Measurements from ENCODE around the gene PPP6R3.

DNA sequence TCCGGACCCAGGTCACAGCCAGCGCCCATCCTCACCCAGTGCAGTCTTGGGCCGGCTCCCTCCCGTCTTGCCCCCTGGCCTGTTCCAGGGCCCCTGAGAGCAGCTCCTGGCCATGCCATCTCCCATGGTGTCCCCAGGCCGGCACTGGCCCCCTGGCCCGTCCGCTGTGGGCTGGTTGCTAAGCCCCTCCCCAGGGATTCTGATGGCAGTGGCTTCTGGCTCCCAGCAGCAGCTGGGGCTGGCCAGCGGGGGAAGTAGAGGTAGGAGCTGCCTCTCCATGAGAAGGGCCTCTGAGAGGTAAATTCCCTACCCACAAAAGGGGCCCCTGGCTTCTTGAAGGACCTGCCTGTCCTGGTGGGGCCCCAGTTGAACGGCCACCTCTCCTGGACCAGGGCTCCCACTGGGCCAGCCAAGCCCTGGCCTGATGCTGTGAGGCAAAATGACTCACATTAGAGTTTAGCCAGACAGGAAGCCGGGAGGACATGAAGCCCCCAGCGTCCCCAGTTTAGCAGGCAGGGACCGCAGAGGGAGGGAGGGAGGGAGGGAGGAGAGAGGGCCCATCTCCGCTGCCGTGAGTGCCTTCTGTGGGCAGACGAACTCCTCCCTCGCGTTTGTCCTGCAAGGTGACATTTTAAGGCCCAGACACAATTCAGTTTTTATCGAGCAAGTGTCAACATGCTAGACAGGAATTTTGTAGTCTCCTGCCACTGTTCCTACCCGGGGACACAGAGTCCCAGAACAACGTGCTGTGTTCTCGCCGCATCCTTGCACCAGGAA is 190.8 kb downstream of the PPP6R3 start:
- TF ChIP-seq, protein P1, sequence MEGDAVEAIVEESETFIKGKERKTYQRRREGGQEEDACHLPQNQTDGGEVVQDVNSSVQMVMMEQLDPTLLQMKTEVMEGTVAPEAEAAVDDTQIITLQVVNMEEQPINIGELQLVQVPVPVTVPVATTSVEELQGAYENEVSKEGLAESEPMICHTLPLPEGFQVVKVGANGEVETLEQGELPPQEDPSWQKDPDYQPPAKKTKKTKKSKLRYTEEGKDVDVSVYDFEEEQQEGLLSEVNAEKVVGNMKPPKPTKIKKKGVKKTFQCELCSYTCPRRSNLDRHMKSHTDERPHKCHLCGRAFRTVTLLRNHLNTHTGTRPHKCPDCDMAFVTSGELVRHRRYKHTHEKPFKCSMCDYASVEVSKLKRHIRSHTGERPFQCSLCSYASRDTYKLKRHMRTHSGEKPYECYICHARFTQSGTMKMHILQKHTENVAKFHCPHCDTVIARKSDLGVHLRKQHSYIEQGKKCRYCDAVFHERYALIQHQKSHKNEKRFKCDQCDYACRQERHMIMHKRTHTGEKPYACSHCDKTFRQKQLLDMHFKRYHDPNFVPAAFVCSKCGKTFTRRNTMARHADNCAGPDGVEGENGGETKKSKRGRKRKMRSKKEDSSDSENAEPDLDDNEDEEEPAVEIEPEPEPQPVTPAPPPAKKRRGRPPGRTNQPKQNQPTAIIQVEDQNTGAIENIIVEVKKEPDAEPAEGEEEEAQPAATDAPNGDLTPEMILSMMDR (IDR thresholded peaks at IDR 0.05; ENCODE audit: low read depth, low read length) = no peak
- no peak for TF ChIP-seq MYC (IDR thresholded peaks at IDR 0.05; ENCODE audit: low read depth, low read length)
